ENCODE measurements around the gene CD52. TPM values are rescaled to one million over a fixed set of nuclear protein-coding genes. Genes with fewer than 3 reads are reported as not detected.

The CD52 gene
- total RNA-seq, 1 donor from 2014 or later, result 541 TPM

DNA sequence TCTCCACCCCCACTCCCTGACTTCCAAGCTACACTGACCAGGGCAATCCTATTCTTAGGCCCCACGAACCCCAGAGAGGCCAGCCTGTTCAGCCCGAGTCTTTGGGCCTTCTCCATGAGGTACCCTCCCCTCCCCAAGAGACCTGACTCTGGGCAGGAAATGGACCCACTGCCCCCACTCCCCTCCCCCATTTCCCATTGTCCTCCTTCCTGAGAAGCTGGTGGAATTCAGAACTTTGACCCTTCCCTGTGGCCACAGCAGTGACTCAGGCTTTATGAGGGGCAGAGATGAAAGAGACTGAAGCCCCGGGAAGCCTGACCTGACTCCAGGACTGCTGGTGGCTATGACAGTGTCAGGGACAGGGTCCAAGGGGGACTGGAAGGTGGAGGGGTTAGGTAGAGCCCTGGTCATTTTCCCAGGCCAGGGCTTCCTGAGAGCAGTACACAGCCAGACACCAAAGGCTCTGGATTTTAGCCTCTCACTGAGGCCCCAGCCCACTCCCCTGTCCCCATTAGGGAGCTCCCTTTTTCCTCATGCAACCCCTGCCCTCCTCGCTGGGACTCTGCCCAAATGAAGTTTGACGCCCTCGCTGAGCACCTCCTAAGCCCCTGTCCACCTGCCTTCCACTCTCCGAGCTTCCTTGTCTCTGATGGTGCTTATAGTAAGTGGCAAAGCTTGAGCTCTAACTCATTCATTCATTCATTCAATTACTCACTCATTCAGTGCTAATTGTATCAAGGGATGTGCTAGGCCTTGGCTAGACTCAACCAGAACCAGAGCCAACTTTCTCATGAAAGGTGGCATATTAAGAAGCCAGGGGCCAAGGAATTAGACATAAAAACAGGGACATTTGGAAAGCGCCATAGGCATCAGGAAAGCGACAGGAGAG lies 33.2 kb downstream of the CD52 start:
- DNase-seq (no peak), ATAC-seq (no peak)
- no peak overlapping the region for H3K4me3 ChIP-seq
- H3K27me3 ChIP-seq (ENCODE audit: low read depth), result no peaks in the 10 kb centered on the region
- H3K4me1 ChIP-seq, result no peaks in the 10 kb centered on the region
- no peak for TF ChIP-seq CTCF (IDR thresholded peaks at IDR 0.05)
- H3K36me3 ChIP-seq, result no peaks in the 10 kb centered on the region
- intact Hi-C loops (cut with DNase I), result no loop called here
- H3K9me3 ChIP-seq, result no peaks in the 10 kb centered on the region
- no peak overlapping the region for H3K27ac ChIP-seq

DNA sequence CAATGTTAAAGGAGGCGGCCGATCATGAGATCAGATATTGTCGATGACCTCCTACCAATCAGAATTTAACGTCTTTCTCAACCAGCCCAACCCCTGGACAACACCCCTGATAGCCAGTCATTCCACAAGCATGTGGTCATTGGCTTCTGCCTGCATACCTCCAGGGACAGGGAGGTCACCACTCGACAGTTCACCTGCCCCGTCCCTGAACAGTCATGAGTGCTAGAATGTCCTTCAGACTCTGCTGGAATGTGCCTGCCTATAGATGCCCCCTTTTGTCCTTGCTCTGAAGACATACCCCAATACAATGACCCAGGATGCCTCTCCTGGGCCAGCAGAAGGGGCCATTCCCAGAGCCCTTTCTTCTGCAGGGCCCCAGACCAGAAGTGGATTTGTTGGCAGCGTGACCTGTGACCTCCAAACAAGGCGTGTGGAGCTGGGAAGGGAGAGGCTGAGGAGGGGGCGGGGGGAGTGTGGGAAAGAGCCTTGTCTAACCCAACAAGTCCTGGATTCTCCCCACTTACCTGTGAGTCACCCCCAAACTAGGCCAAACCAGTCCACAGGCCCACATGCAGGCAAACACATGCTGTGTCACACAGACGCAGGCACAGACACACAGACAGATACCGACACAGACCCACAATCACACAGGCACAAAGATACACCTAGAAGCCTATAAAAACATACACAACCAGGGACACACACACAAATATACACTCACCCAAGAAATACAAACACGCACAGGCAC lies 34.0 kb downstream of the CD52 start:
- peak; percentile 67 to 79 for ATAC-seq
- Histone ChIP-seq H3K9me3 (no peaks in the 10 kb centered on the region), H3K27me3 (ENCODE audit: low read depth) (no peaks in the 10 kb centered on the region), H3K36me3 (no peaks in the 10 kb centered on the region), H3K4me3 (no peak overlapping the region), H3K27ac (no peak overlapping the region), H3K4me1 (no peaks in the 10 kb centered on the region)
- intact Hi-C loops (cut with DNase I), result no loop called here
- no peak for TF ChIP-seq CTCF (IDR thresholded peaks at IDR 0.05)
- no peak for DNase-seq

DNA sequence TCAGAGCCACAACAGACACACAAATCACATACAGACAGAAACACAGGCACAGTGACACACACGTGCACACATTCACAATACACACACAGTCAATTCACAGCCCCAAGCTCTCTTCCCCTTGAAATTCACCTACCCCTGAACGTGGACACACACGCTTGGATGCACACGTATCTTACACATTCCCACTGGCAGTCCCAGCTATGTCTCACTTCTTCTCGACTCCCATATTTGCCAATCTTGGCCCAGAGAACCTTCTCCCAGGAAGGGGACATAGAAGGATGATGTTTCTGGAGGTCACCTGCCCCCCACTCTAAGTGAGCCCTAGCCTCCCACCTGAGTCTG lies 34.6 kb downstream of the CD52 start:
- H3K4me3 ChIP-seq, result no peak overlapping the region
- TF ChIP-seq CTCF (IDR thresholded peaks at IDR 0.05), result no peak
- H3K36me3 ChIP-seq, result no peaks in the 10 kb centered on the region
- intact Hi-C loops (cut with DNase I), result no loop called here
- DNase-seq, result no peak
- H3K9me3 ChIP-seq, result no peaks in the 10 kb centered on the region
- no peak overlapping the region for H3K27ac ChIP-seq
- no peaks in the 10 kb centered on the region for H3K4me1 ChIP-seq
- peaks cover 3% of the 10 kb centered on the region for H3K27me3 ChIP-seq (ENCODE audit: low read depth)
- no peak for ATAC-seq

DNA sequence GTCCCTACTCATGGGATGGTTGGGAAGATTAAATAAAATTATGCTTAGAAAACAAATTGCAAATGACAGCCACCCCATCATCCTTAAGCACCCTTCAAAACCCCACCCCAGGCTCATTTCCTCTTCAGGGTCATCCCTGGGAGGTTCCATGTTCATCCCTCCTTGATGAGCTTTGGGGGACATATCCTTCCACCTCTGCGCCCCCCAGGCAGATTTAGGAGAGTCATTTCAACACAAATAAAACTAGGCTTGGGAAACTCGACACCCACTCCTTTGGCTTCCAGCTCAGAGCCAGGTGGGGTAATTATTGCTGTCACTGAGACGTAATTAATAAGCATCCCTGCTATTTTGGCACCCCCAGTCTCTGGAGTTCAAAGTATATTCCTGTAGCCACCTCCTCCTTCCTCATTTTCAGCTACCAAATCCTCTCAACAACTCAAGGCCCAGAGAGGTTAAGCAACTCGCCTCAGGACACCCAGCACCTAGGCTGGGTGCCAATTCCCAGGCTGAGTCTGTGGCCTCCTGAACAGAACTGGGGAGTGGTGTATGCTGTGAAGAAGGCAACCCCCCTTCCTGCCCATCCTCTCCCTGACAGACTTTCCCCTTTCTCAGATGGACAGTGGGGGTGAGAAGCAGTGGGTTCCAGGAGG lies 35.6 kb downstream of the CD52 start:
- no peak for TF ChIP-seq CTCF (IDR thresholded peaks at IDR 0.05)
- no peaks in the 10 kb centered on the region for H3K9me3 ChIP-seq
- ATAC-seq (no peak), DNase-seq (no peak)
- peaks cover 11% of the 10 kb centered on the region for H3K27me3 ChIP-seq (ENCODE audit: low read depth)
- intact Hi-C loops (cut with DNase I), result no loop called here
- no peaks in the 10 kb centered on the region for H3K4me1 ChIP-seq
- H3K27ac ChIP-seq, result no peak overlapping the region
- H3K36me3 ChIP-seq, result no peaks in the 10 kb centered on the region
- no peak overlapping the region for H3K4me3 ChIP-seq

GRCh38 chr1:26353976-26354820 lies 36.4 kb downstream of the CD52 start, which contains the start of gene CRYBG2:
Gene CRYBG2 (minus strand): TSS chr1:26354130. CDS start chr1:26346657, 7,473 bp downstream.
- no peak within 1 kb of the TSS for H3K27ac ChIP-seq
- ATAC-seq, result peak; percentile 90 to 91
- no peaks in the 10 kb centered on the region for H3K9me3 ChIP-seq
- no peak within 1 kb of the TSS for H3K4me3 ChIP-seq
- H3K4me1 ChIP-seq, result no peaks in the 10 kb centered on the region
- peaks cover 19% of the 10 kb centered on the region for H3K27me3 ChIP-seq (ENCODE audit: low read depth)
- intact Hi-C loops (cut with DNase I), result no loop called here
- TF ChIP-seq CTCF (IDR thresholded peaks at IDR 0.05), result no peak
- peak; percentile 79 for DNase-seq
- no peaks in the 10 kb centered on the region for H3K36me3 ChIP-seq
